Esophagus muscularis mucosa (tissue), 3 donors: Measurements from ENCODE around the gene WASF2.

Source experiments
- POLR2AphosphoS5 ChIP-seq, 2 donors: sonication (generic); formaldehyde crosslinking; IDR thresholded peaks; one replicate each; pipeline ENCODE4 v1.6.1; 2017; ENCODE audit warnings: antibody characterized with exemption in 2 of 2
- TF ChIP-seq, protein P1 (sequence below), 3 experiments: fragments of 200-600 bp in 2 of 3; fragments of 450-650 bp in 1 of 3; sonication (generic) in 2 of 3; IDR thresholded peaks; one replicate each; pipeline ENCODE4 v1.5.1; 2017 to 2019; ENCODE audit warnings: antibody characterized with exemption in 3 of 3, mild to moderate bottlenecking in 2 of 3, moderate library complexity in 1 of 3

DNA sequence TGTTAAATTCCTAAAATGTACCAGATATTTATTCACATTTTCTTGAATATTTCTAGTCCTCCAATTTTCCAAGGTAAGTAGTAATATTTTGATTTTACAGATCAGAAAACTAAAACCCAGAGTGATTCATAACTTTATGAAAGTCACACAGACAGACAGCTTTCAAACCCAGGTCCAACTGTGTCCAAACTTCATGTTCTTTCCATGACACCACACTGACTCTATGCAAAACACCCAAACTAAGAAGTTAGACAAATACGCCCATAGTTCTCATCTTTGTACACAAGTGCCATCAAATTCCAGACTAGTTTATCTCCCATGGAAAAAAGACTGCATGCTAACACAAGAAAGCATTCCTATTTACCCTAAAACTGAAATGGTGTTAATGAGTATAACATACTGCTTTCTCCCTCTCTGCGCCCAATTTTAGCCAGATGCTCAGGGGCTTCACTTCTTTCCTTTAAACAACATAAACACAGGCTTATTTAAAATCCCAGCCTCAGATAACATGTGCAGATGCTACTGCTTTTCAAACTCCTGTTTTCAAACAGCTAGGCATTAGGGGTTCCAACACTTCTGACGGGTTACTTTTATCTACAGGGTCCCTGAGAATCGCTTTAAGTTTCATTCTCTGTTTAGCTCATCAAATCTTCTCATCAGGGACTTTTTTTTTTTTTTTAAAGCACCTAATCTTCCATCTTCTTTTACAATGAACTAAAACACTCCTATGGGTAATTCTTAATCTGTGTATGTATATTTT is 44.6 kb downstream of the WASF2 start:
- no peak for TF ChIP-seq POLR2AphosphoS5 (IDR thresholded peaks at IDR 0.05)
- TF ChIP-seq, protein P1, sequence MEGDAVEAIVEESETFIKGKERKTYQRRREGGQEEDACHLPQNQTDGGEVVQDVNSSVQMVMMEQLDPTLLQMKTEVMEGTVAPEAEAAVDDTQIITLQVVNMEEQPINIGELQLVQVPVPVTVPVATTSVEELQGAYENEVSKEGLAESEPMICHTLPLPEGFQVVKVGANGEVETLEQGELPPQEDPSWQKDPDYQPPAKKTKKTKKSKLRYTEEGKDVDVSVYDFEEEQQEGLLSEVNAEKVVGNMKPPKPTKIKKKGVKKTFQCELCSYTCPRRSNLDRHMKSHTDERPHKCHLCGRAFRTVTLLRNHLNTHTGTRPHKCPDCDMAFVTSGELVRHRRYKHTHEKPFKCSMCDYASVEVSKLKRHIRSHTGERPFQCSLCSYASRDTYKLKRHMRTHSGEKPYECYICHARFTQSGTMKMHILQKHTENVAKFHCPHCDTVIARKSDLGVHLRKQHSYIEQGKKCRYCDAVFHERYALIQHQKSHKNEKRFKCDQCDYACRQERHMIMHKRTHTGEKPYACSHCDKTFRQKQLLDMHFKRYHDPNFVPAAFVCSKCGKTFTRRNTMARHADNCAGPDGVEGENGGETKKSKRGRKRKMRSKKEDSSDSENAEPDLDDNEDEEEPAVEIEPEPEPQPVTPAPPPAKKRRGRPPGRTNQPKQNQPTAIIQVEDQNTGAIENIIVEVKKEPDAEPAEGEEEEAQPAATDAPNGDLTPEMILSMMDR (IDR thresholded peaks at IDR 0.05), result no peak
